WTC11 (cell line): Measurements from ENCODE around the gene HOXA10. TPM values are rescaled to one million over a fixed set of nuclear protein-coding genes. Genes with fewer than 3 reads are reported as not detected.

Experiments
- ATAC-seq: fragments of 200-7000 bp; cut with Tn5 transposase; 2 replicates; pipeline ENCODE4 v1.10.0; 2021; ENCODE audit warnings: mild to moderate bottlenecking, moderate library complexity
- CTCF ChIA-PET: fragments of 300-600 bp; sonication (Branson Sonifier 250); formaldehyde crosslinking; loops from one replicate; lab custom pipeline; 2021; ENCODE audit warnings: antibody characterized with exemption; lab: Charles Lee
- POLR2A ChIA-PET: fragments of 350-600 bp; sonication (Branson Sonifier 250); formaldehyde crosslinking; loops from one replicate; lab custom pipeline; 2021; ENCODE audit warnings: antibody characterized with exemption; lab: Charles Lee
- DNase-seq: peaks from one replicate; pipeline ENCODE4 v3.0.0; 2021; ENCODE audit warnings: low spot score
- H3K27ac Mint-ChIP-seq: 2 replicates; pipeline ENCODE4 v1.8.0; 2021; ENCODE audit warnings: mixed read lengths
- H3K27me3 Mint-ChIP-seq: 2 replicates; pipeline ENCODE4 v1.8.0; 2021; ENCODE audit warnings: low read depth, mild to moderate bottlenecking, moderate library complexity, mixed read lengths
- H3K36me3 Mint-ChIP-seq: 2 replicates; pipeline ENCODE4 v1.8.0; 2021; ENCODE audit warnings: mixed read lengths
- H3K4me1 Mint-ChIP-seq: 2 replicates; pipeline ENCODE4 v1.8.0; 2022; ENCODE audit warnings: mixed read lengths
- H3K4me3 Mint-ChIP-seq: 2 replicates; pipeline ENCODE4 v1.8.0; 2021; ENCODE audit warnings: mild to moderate bottlenecking, moderate library complexity, mixed read lengths
- H3K9me3 Mint-ChIP-seq: 2 replicates; pipeline ENCODE4 v1.8.0; 2021; ENCODE audit warnings: mixed read lengths
- ATF6 ChIP-seq: sonication (generic); formaldehyde crosslinking; IDR thresholded peaks from 2 replicates; pipeline ENCODE4 v1.8.1; 2023; ENCODE audit warnings: mild to moderate bottlenecking, missing genetic modification reagents
- CDX4 ChIP-seq: fragments of 250-450 bp; sonication (Bioruptor Pico); IDR thresholded peaks from 2 replicates; pipeline ENCODE4 v1.9.0; 2021; ENCODE audit warnings: moderate library complexity, mild to moderate bottlenecking, inconsistent platforms, borderline replicate concordance
- CREM ChIP-seq: sonication (generic); formaldehyde crosslinking; IDR thresholded peaks from 2 replicates; pipeline ENCODE4 v1.8.1; 2022; ENCODE audit warnings: mild to moderate bottlenecking, missing genetic modification reagents, moderate library complexity
- CTCF ChIP-seq: fragments of 200-600 bp; IDR thresholded peaks from 2 replicates; pipeline ENCODE4 v1.8.0; 2022; ENCODE audit warnings: antibody characterized with exemption
- E2F5 ChIP-seq: sonication (generic); formaldehyde crosslinking; IDR thresholded peaks from 2 replicates; pipeline ENCODE4 v1.8.1; 2022; ENCODE audit warnings: mild to moderate bottlenecking, moderate library complexity, missing genetic modification reagents
- FOXK1 ChIP-seq: sonication (generic); formaldehyde crosslinking; IDR thresholded peaks from 2 replicates; pipeline ENCODE4 v1.8.0; 2022; ENCODE audit warnings: mild to moderate bottlenecking, moderate library complexity, missing genetic modification reagents
- FOXP4 ChIP-seq: sonication (generic); formaldehyde crosslinking; IDR thresholded peaks from 2 replicates; pipeline ENCODE4 v1.8.0; 2022; ENCODE audit warnings: mild to moderate bottlenecking, missing genetic modification reagents
- HMGXB4 ChIP-seq: sonication (generic); formaldehyde crosslinking; IDR thresholded peaks from 2 replicates; pipeline ENCODE4 v1.8.1; 2023; ENCODE audit warnings: mild to moderate bottlenecking, moderate library complexity, missing genetic modification reagents
- JUN ChIP-seq: sonication (generic); formaldehyde crosslinking; IDR thresholded peaks from 2 replicates; pipeline ENCODE4 v1.8.0; 2023; ENCODE audit warnings: mild to moderate bottlenecking, missing genetic modification reagents
- SP1 ChIP-seq: sonication (generic); formaldehyde crosslinking; conservative IDR thresholded peaks from 2 replicates; pipeline ENCODE4 v1.8.1; 2022; ENCODE audit warnings: missing genetic modification reagents
- ZNF396 ChIP-seq: fragments of 250-450 bp; sonication (Bioruptor Pico); IDR thresholded peaks from 2 replicates; pipeline ENCODE4 v1.8.0; 2021; ENCODE audit warnings: mild to moderate bottlenecking, moderate library complexity, borderline replicate concordance
- total RNA-seq: library from RNA; stranded (reverse); gene quantifications from 3 replicates; pipeline ENCODE4 v1.2.3, GENCODE V29; 2021

The HOXA10 gene
- total RNA-seq, 1 experiment from 2014 or later = 0.07 TPM

GRCh38 chr7:27151341-27151930 lies 22.7 kb downstream of the HOXA10 start:
- TF ChIP-seq HMGXB4 (CRISPR knock-in tag) (0 out of 2 replicates have a peak, but pooled peaks have one; percentile 4), ZNF396 (CRISPR knock-in tag) (no peak), CDX4 (no peak), CREM (CRISPR knock-in tag) (no peak)
- DNase-seq (no peak), ATAC-seq (no peak)
- no peak overlapping the region for H3K27ac Mint-ChIP-seq
- peaks cover 3% of the 10 kb centered on the region for H3K36me3 Mint-ChIP-seq
- POLR2A ChIA-PET = no interaction called here
- peaks cover 100% of the 10 kb centered on the region for H3K27me3 Mint-ChIP-seq
- H3K9me3 Mint-ChIP-seq = no peaks in the 10 kb centered on the region
- CTCF ChIA-PET = interaction anchor here (0.6 to 4.0 kb wide), 13 partner anchors 7 to 460 kb away, joined by 3 to 74 read pairs (median 4); partner anchors contain the start of gene HOXA9
- H3K4me3 Mint-ChIP-seq = peak overlapping the region; percentile 55
- H3K4me1 Mint-ChIP-seq = peaks cover 30% of the 10 kb centered on the region

- POLR2A ChIA-PET = no interaction called here
- H3K9me3 Mint-ChIP-seq = no peaks in the 10 kb centered on the region
- H3K27ac Mint-ChIP-seq = no peak overlapping the region
- CTCF ChIA-PET = interaction anchor here (0.6 to 4.0 kb wide), 15 partner anchors 8 to 468 kb away, joined by 3 to 74 read pairs (median 4); partner anchors contain the start of gene HOXA9
- H3K4me3 Mint-ChIP-seq = peak overlapping the region; percentile 55
- ATAC-seq = peak; percentile 57
- peak; percentile 71; the same call in 1 of the 2 replicates for TF ChIP-seq HMGXB4 (CRISPR knock-in tag)
- TF ChIP-seq E2F5 (CRISPR knock-in tag) = 0 out of 2 replicates have a peak, but pooled peaks have one; percentile 23
- no peak for TF ChIP-seq FOXP4 (CRISPR knock-in tag)
- TF ChIP-seq CTCF = peak; percentile 66
- no peak for TF ChIP-seq ATF6 (CRISPR knock-in tag)
- TF ChIP-seq SP1 (CRISPR knock-in tag) = 0 out of 2 replicates have a peak, but pooled peaks have one; percentile 16
- no peak for TF ChIP-seq FOXK1 (CRISPR knock-in tag)
- no peak for TF ChIP-seq JUN
- H3K27me3 Mint-ChIP-seq = peaks cover 100% of the 10 kb centered on the region
- H3K36me3 Mint-ChIP-seq = peaks cover 3% of the 10 kb centered on the region
- H3K4me1 Mint-ChIP-seq = peaks cover 28% of the 10 kb centered on the region
- peak; percentile 76 for DNase-seq
Observed at GRCh38 chr7:27150568-27151340, 23.4 kb downstream of the HOXA10 start.
